ENCODE data around the gene CPNE1. TPM values are rescaled to one million over a fixed set of nuclear protein-coding genes. Genes with fewer than 3 reads are reported as not detected.

CPNE1 gene
- total and polyA plus RNA-seq, 12 donors: 63.9 to 464 (median 160) TPM

- intact Hi-C loops (cut with DNase I): no loop called here
- no peaks in the 10 kb centered on the region for H3K36me3 ChIP-seq (replicated peaks in 1 of 2)
- no peak for DNase-seq
- no peaks in the 10 kb centered on the region for H3K27me3 ChIP-seq
- H3K9me3 ChIP-seq (replicated peaks in 1 of 3): no peaks in the 10 kb centered on the region
- no peak overlapping the region for H3K27ac ChIP-seq
- WGBS, 4 donors: 89 to 100% (median 92%) methylated on average over 2 of the region's 2 CpGs
- H3K4me1 ChIP-seq (replicated peaks in 1 of 2): peaks cover 0 to 6% of the 10 kb centered on the region in 2 donors
- H3K4me3 ChIP-seq: no peak overlapping the region
- TF ChIP-seq, protein P1, sequence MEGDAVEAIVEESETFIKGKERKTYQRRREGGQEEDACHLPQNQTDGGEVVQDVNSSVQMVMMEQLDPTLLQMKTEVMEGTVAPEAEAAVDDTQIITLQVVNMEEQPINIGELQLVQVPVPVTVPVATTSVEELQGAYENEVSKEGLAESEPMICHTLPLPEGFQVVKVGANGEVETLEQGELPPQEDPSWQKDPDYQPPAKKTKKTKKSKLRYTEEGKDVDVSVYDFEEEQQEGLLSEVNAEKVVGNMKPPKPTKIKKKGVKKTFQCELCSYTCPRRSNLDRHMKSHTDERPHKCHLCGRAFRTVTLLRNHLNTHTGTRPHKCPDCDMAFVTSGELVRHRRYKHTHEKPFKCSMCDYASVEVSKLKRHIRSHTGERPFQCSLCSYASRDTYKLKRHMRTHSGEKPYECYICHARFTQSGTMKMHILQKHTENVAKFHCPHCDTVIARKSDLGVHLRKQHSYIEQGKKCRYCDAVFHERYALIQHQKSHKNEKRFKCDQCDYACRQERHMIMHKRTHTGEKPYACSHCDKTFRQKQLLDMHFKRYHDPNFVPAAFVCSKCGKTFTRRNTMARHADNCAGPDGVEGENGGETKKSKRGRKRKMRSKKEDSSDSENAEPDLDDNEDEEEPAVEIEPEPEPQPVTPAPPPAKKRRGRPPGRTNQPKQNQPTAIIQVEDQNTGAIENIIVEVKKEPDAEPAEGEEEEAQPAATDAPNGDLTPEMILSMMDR (IDR thresholded peaks at IDR 0.05): no peak
- TF ChIP-seq POLR2A (IDR thresholded peaks at IDR 0.05): no peak
Observed at GRCh38 chr20:35611482-35611881, 53.2 kb downstream of the CPNE1 start.

GRCh38 chr20:35610833-35611427, 53.8 kb downstream of the CPNE1 start:
- H3K4me3 ChIP-seq: no peak overlapping the region
- 62 to 78% (median 74%) methylated on average over 6 to 9 of the region's 9 CpGs for WGBS, 4 donors
- no peak for TF ChIP-seq POLR2A (IDR thresholded peaks at IDR 0.05)
- no peaks in the 10 kb centered on the region for H3K9me3 ChIP-seq (replicated peaks in 1 of 3)
- intact Hi-C loops (cut with DNase I): no loop called here
- no peak overlapping the region for H3K27ac ChIP-seq
- peak in 5 of 7 donors; percentile 56 to 68 (median 61) for DNase-seq
- H3K4me1 ChIP-seq (replicated peaks in 1 of 2): peaks cover 0 to 6% of the 10 kb centered on the region in 2 donors
- no peaks in the 10 kb centered on the region for H3K36me3 ChIP-seq (replicated peaks in 1 of 2)
- no peaks in the 10 kb centered on the region for H3K27me3 ChIP-seq

DNA sequence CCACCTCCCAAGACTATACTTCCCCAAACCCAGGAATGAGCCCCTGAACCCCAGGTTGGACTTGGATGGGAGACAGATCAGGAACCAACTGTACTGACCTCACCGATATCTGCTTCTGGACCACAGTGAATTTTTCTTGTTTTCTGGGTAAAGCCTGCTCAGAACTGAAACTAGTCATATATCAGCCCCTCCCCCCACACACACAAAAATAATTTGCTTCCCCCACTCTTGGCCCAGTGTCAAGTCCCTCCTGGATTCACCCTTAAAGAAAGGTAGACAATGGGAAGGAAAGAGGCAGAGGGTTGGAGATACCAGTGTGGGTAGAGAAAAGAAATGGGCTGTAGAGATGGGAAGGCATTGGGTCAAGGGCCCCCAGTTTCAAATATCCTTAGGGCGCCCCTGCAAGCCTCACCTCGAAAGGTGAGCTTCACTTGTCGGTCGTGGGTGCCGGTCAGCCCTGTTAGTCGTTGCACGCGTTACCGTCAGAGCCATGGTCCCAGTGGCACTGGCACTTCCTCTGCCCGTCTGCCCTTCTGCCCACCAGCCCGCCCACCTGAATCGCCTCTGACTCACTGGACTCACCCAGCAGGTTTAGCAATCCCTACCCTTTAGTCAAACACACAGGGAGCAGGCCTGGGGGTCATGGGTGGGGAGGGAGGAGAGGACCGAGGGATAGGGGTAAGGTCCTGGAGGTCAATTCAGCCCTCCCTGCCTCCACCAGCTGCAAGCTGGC, 57.5 kb downstream of the CPNE1 start:
- WGBS, 4 donors: 79 to 86% (median 79%) methylated on average over 14 of the region's 14 CpGs

DNA sequence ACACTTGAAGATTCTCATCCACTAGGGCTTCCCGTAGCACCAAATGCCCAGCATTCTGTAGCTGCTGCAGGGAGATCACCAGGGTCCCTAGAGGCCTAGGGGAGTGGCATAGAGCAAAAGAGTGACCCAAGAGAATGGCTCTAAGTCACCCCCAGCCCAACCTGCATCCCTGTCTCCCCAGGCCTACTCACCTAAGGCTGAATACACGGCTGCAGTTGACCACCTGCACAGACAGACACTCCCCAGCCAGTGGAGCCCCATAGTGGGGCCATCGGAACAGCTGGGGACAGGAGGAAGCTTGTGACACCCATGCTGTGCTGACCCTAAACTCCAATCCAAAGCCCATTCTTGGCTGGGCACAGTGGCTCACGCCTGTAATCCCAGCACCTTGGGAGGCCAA, 58.6 kb downstream of the CPNE1 start:
- TF ChIP-seq POLR2A (IDR thresholded peaks at IDR 0.05): no peak
- TF ChIP-seq, protein P1 (IDR thresholded peaks at IDR 0.05): no peak
- no peaks in the 10 kb centered on the region for H3K9me3 ChIP-seq (replicated peaks in 1 of 3)
- H3K4me3 ChIP-seq: no peak overlapping the region
- H3K27me3 ChIP-seq: no peaks in the 10 kb centered on the region
- WGBS, 4 donors: 68 to 100% (median 88%) methylated on average over 2 to 4 of the region's 4 CpGs
- intact Hi-C loops (cut with DNase I): no loop called here
- no peak overlapping the region for H3K27ac ChIP-seq
- peaks cover 10 to 11% of the 10 kb centered on the region in 2 donors for H3K4me1 ChIP-seq (replicated peaks in 1 of 2)
- no peak for DNase-seq
- H3K36me3 ChIP-seq (replicated peaks in 1 of 2): no peaks in the 10 kb centered on the region

More for the DNA sequence above, 57.5 kb downstream of the CPNE1 start:
- no peak for TF ChIP-seq POLR2A (IDR thresholded peaks at IDR 0.05)
- TF ChIP-seq, protein P1 (IDR thresholded peaks at IDR 0.05): no peak
- no peaks in the 10 kb centered on the region for H3K36me3 ChIP-seq (replicated peaks in 1 of 2)
- H3K4me1 ChIP-seq (replicated peaks in 1 of 2): peaks cover 0 to under 1% of the 10 kb centered on the region in 2 donors
- no peak for DNase-seq
- no peaks in the 10 kb centered on the region for H3K9me3 ChIP-seq (replicated peaks in 1 of 3)
- H3K27ac ChIP-seq: no peak overlapping the region
- H3K27me3 ChIP-seq: no peaks in the 10 kb centered on the region
- intact Hi-C loops (cut with DNase I): no loop called here
- no peak overlapping the region for H3K4me3 ChIP-seq
